PFSK-1 (cell line): ENCODE measurements around the gene SPEM2.

Source experiments
- POLR2AphosphoS5 ChIP-seq: IDR thresholded peaks from 2 replicates; pipeline ENCODE4 v1.6.1; 2012; ENCODE audit warnings: low read depth, mild to moderate bottlenecking, control low read depth, low read length, moderate library complexity
- SIN3A ChIP-seq: IDR thresholded peaks from 2 replicates; pipeline ENCODE4 v1.6.1; 2012; ENCODE audit warnings: mild to moderate bottlenecking, low read length, moderate library complexity, borderline replicate concordance; ENCODE audit not compliant: insufficient read depth
- TAF1 ChIP-seq: IDR thresholded peaks from 2 replicates; pipeline ENCODE4 v1.6.1; 2012; ENCODE audit warnings: low read length, control low read depth, borderline replicate concordance; ENCODE audit not compliant: insufficient read depth

DNA sequence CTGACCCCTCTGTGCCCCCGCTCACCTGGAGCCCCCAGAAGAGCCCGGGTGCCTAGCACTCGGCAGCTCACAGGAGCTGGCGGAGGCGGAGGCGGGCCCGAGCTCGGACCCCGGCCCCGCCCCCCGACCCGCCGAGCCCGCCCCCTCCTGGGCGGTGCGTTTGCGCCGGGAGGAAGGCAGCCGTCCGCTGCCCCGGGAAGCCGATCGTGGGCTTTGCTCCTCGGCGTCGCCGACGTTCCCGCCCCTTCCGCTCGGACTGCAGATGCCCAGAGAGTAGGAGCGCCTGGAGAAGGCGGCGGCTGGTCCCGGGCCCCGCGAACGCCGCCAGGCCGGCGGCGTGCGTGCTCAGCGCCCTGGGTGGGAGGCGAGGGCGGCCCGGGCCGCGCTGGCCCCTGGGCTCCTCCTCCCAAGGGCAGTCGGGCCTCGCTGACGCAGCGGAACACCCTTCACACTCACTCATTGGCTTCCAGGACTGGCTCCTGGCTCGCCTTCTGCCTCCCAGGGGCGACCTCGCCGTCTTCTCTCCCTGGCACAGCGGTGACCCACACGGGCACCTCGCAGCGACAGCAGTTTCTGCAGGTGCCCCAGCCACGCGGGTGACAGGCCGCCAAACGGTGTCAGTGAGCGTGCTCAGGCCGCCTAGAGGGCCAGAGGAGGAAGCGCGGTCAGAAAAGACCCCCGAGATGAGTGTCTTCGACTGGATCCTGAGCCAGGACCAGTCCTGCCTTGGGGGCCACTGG lies 30.8 kb upstream of the SPEM2 start, which contains the start of gene PLSCR3:
- TF ChIP-seq TAF1 = peak; percentile 76; the same call in 1 of the 2 replicates
- TF ChIP-seq POLR2AphosphoS5 = peak; percentile 94
- peak; percentile 49; the same call in 1 of the 2 replicates for TF ChIP-seq SIN3A
